ENCODE results near the gene ANKH. TPM values are rescaled to one million over a fixed set of nuclear protein-coding genes. Genes with fewer than 3 reads are reported as not detected.

Gene ANKH
- total RNA-seq, 1 experiment from 2014 or later, result 16.9 TPM

DNA sequence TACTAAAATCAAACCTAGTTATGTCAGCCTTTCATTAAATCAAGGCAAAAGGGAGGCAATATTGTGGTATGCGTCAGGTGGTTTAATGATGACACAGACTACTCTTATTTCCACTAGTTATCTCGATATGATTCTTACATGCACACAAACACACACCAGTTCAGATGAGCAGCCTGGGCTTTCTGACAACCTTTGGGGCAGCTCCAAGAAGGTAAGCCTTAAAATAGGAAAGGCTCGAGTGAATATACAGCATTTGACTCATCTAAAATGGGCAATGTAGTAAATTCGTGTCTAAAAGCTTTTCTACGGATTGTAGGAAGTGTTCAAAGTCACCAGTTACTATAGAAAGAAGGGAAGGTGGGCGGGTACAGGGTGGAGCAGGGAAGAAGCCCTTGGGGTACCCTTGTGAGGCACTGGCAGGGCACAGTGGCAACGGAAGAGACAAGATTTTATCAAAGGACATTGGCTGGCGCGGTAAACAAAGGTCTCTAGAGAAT lies 1.9 kb downstream of the ANKH start:
- ChIA-PET CTCF (interaction anchor here (1.1 to 1.7 kb wide), 2 partner anchors 11 to 134 kb away, joined by 3 to 5 read pairs; no protein-coding TSS in a partner anchor), POLR2A (no interaction called here)
- Mint-ChIP-seq H3K4me1 (peaks cover 16% of the 10 kb centered on the region), H3K36me3 (no peaks in the 10 kb centered on the region), H3K27me3 (ENCODE audit: low read depth) (peaks cover 42% of the 10 kb centered on the region), H3K27ac (no peak overlapping the region), H3K9me3 (no peaks in the 10 kb centered on the region), H3K4me3 (peak overlapping the region; percentile 82)
- TF ChIP-seq TEAD1 (CRISPR knock-in tag; IDR thresholded peaks at IDR 0.05) (no peak), FOXJ3 (CRISPR knock-in tag; IDR thresholded peaks at IDR 0.05; ENCODE audit: borderline replicate concordance) (no peak), KAT7 (CRISPR knock-in tag; IDR thresholded peaks at IDR 0.05; ENCODE audit: borderline replicate concordance) (no peak), ELF4 (CRISPR knock-in tag; IDR thresholded peaks at IDR 0.05; ENCODE audit: low read depth) (no peak), FOXK1 (CRISPR knock-in tag; IDR thresholded peaks at IDR 0.05) (no peak), SOX15 (CRISPR knock-in tag; IDR thresholded peaks at IDR 0.05) (no peak), CBFB (CRISPR knock-in tag; IDR thresholded peaks at IDR 0.05; ENCODE audit: low read depth) (no peak), RORB (CRISPR knock-in tag; IDR thresholded peaks at IDR 0.05) (no peak), ZNF232 (CRISPR knock-in tag; IDR thresholded peaks at IDR 0.05) (no peak), SMAD4 (CRISPR knock-in tag; IDR thresholded peaks at IDR 0.05) (no peak), JAZF1 (CRISPR knock-in tag; IDR thresholded peaks at IDR 0.05) (no peak), CREM (CRISPR knock-in tag; IDR thresholded peaks at IDR 0.05) (no peak), GTF2I (CRISPR knock-in tag; conservative IDR thresholded peaks at IDR 0.05) (no peak)
- TF ChIP-seq, protein P1, sequence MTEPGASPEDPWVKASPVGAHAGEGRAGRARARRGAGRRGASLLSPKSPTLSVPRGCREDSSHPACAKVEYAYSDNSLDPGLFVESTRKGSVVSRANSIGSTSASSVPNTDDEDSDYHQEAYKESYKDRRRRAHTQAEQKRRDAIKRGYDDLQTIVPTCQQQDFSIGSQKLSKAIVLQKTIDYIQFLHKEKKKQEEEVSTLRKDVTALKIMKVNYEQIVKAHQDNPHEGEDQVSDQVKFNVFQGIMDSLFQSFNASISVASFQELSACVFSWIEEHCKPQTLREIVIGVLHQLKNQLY (CRISPR knock-in tag; IDR thresholded peaks at IDR 0.05), result no peak
- TF ChIP-seq, protein P2, sequence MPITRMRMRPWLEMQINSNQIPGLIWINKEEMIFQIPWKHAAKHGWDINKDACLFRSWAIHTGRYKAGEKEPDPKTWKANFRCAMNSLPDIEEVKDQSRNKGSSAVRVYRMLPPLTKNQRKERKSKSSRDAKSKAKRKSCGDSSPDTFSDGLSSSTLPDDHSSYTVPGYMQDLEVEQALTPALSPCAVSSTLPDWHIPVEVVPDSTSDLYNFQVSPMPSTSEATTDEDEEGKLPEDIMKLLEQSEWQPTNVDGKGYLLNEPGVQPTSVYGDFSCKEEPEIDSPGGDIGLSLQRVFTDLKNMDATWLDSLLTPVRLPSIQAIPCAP (CRISPR knock-in tag; IDR thresholded peaks at IDR 0.05), result no peak
- TF ChIP-seq, protein P3, sequence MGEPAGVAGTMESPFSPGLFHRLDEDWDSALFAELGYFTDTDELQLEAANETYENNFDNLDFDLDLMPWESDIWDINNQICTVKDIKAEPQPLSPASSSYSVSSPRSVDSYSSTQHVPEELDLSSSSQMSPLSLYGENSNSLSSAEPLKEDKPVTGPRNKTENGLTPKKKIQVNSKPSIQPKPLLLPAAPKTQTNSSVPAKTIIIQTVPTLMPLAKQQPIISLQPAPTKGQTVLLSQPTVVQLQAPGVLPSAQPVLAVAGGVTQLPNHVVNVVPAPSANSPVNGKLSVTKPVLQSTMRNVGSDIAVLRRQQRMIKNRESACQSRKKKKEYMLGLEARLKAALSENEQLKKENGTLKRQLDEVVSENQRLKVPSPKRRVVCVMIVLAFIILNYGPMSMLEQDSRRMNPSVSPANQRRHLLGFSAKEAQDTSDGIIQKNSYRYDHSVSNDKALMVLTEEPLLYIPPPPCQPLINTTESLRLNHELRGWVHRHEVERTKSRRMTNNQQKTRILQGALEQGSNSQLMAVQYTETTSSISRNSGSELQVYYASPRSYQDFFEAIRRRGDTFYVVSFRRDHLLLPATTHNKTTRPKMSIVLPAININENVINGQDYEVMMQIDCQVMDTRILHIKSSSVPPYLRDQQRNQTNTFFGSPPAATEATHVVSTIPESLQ (CRISPR knock-in tag; IDR thresholded peaks at IDR 0.05), result no peak
- TF ChIP-seq, protein P4, sequence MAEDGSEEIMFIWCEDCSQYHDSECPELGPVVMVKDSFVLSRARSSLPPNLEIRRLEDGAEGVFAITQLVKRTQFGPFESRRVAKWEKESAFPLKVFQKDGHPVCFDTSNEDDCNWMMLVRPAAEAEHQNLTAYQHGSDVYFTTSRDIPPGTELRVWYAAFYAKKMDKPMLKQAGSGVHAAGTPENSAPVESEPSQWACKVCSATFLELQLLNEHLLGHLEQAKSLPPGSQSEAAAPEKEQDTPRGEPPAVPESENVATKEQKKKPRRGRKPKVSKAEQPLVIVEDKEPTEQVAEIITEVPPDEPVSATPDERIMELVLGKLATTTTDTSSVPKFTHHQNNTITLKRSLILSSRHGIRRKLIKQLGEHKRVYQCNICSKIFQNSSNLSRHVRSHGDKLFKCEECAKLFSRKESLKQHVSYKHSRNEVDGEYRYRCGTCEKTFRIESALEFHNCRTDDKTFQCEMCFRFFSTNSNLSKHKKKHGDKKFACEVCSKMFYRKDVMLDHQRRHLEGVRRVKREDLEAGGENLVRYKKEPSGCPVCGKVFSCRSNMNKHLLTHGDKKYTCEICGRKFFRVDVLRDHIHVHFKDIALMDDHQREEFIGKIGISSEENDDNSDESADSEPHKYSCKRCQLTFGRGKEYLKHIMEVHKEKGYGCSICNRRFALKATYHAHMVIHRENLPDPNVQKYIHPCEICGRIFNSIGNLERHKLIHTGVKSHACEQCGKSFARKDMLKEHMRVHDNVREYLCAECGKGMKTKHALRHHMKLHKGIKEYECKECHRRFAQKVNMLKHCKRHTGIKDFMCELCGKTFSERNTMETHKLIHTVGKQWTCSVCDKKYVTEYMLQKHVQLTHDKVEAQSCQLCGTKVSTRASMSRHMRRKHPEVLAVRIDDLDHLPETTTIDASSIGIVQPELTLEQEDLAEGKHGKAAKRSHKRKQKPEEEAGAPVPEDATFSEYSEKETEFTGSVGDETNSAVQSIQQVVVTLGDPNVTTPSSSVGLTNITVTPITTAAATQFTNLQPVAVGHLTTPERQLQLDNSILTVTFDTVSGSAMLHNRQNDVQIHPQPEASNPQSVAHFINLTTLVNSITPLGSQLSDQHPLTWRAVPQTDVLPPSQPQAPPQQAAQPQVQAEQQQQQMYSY (CRISPR knock-in tag; IDR thresholded peaks at IDR 0.05), result no peak
- DNase-seq (ENCODE audit: low spot score) (no peak), ATAC-seq (no peak)

DNA sequence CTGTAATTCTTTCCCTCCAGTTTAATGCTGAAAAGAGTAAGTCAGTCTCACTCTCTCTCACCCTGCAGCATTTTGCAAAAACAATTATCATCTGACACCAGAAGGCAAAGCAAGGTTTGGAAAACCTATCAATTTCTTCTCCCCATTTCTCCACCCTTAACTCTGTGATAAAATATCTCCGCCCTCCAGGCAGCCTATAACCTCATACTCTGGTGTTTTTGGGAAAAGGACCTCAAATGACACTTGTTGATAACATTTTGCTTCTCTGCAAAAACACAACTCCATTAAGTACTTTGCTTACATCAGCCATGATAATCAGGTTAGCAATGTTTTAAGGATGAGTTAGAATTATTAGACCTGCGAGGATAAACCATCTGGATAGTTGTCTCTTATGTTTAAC lies 2.3 kb downstream of the ANKH start:
- Mint-ChIP-seq H3K36me3 (no peaks in the 10 kb centered on the region), H3K27me3 (ENCODE audit: low read depth) (peaks cover 38% of the 10 kb centered on the region), H3K4me1 (peaks cover 18% of the 10 kb centered on the region), H3K27ac (no peak overlapping the region), H3K9me3 (no peaks in the 10 kb centered on the region), H3K4me3 (no peak overlapping the region)
- CTCF ChIA-PET, result no interaction called here
- DNase-seq (ENCODE audit: low spot score) (no peak), ATAC-seq (no peak)
- POLR2A ChIA-PET, result no interaction called here
- TF ChIP-seq, protein P5, sequence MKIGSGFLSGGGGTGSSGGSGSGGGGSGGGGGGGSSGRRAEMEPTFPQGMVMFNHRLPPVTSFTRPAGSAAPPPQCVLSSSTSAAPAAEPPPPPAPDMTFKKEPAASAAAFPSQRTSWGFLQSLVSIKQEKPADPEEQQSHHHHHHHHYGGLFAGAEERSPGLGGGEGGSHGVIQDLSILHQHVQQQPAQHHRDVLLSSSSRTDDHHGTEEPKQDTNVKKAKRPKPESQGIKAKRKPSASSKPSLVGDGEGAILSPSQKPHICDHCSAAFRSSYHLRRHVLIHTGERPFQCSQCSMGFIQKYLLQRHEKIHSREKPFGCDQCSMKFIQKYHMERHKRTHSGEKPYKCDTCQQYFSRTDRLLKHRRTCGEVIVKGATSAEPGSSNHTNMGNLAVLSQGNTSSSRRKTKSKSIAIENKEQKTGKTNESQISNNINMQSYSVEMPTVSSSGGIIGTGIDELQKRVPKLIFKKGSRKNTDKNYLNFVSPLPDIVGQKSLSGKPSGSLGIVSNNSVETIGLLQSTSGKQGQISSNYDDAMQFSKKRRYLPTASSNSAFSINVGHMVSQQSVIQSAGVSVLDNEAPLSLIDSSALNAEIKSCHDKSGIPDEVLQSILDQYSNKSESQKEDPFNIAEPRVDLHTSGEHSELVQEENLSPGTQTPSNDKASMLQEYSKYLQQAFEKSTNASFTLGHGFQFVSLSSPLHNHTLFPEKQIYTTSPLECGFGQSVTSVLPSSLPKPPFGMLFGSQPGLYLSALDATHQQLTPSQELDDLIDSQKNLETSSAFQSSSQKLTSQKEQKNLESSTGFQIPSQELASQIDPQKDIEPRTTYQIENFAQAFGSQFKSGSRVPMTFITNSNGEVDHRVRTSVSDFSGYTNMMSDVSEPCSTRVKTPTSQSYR (CRISPR knock-in tag; IDR thresholded peaks at IDR 0.05), result no peak
- TF ChIP-seq TP53 (CRISPR knock-in tag; IDR thresholded peaks at IDR 0.05) (no peak), OVOL2 (CRISPR knock-in tag; IDR thresholded peaks at IDR 0.05; ENCODE audit: borderline replicate concordance) (no peak), EMX1 (CRISPR knock-in tag; IDR thresholded peaks at IDR 0.05) (no peak), ZNF416 (CRISPR knock-in tag; IDR thresholded peaks at IDR 0.05) (no peak)
- TF ChIP-seq, protein P6, sequence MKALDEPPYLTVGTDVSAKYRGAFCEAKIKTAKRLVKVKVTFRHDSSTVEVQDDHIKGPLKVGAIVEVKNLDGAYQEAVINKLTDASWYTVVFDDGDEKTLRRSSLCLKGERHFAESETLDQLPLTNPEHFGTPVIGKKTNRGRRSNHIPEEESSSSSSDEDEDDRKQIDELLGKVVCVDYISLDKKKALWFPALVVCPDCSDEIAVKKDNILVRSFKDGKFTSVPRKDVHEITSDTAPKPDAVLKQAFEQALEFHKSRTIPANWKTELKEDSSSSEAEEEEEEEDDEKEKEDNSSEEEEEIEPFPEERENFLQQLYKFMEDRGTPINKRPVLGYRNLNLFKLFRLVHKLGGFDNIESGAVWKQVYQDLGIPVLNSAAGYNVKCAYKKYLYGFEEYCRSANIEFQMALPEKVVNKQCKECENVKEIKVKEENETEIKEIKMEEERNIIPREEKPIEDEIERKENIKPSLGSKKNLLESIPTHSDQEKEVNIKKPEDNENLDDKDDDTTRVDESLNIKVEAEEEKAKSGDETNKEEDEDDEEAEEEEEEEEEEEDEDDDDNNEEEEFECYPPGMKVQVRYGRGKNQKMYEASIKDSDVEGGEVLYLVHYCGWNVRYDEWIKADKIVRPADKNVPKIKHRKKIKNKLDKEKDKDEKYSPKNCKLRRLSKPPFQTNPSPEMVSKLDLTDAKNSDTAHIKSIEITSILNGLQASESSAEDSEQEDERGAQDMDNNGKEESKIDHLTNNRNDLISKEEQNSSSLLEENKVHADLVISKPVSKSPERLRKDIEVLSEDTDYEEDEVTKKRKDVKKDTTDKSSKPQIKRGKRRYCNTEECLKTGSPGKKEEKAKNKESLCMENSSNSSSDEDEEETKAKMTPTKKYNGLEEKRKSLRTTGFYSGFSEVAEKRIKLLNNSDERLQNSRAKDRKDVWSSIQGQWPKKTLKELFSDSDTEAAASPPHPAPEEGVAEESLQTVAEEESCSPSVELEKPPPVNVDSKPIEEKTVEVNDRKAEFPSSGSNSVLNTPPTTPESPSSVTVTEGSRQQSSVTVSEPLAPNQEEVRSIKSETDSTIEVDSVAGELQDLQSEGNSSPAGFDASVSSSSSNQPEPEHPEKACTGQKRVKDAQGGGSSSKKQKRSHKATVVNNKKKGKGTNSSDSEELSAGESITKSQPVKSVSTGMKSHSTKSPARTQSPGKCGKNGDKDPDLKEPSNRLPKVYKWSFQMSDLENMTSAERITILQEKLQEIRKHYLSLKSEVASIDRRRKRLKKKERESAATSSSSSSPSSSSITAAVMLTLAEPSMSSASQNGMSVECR (CRISPR knock-in tag; IDR thresholded peaks at IDR 0.05; ENCODE audit: borderline replicate concordance), result no peak
